ENCODE data around the gene PARD6A. TPM values are rescaled to one million over a fixed set of nuclear protein-coding genes. Genes with fewer than 3 reads are reported as not detected.
"Not testable (repeated sequence)": the region's sequence is repeated elsewhere in the genome, so short reads cannot be mapped to it uniquely, and the experiment has no call there.

PARD6A gene
- total and polyA plus RNA-seq, 3 experiments from 2014 or later = 14.7 to 18.3 (median 16.7) TPM

GRCh38 chr16:67693517-67694285, 32.9 kb downstream of the PARD6A start:
- H3K27me3 ChIP-seq (ENCODE audit: insufficient read depth, low read length, poor library complexity, severe bottlenecking); DNase-seq; H3K27ac ChIP-seq (ENCODE audit: low read depth, low read length); H3K9me3 Mint-ChIP-seq; H3K9me3 ChIP-seq (ENCODE audit: low read length); H3K27me3 Mint-ChIP-seq; H3K4me3 ChIP-seq (ENCODE audit: low read length); H3K4me1 Mint-ChIP-seq; H3K27ac Mint-ChIP-seq; POLR2A ChIA-PET; H3K4me1 ChIP-seq (ENCODE audit: insufficient read depth, low read length); H3K4me3 Mint-ChIP-seq; H3K36me3 ChIP-seq (ENCODE audit: insufficient read depth, low read length): not testable (repeated sequence)
- CTCF ChIA-PET = interaction anchor here (1.0 to 3.2 kb wide), 2 partner anchors 123 to 172 kb away, joined by 4 to 10 read pairs; no protein-coding TSS in a partner anchor
- peaks cover 0 to 16% (median 8%) of the 10 kb centered on the region in 3 donors for H3K36me3 Mint-ChIP-seq

- H3K27me3 ChIP-seq (ENCODE audit: insufficient read depth, low read length, poor library complexity, severe bottlenecking) = no peaks in the 10 kb centered on the region
- DNase-seq = no peak
- no peak overlapping the region for H3K4me3 ChIP-seq (ENCODE audit: low read length)
- Mint-ChIP-seq H3K36me3 (peaks cover 0 to 16% (median 8%) of the 10 kb centered on the region in 3 donors), H3K9me3 (peaks cover 0 to 2% (median 0%) of the 10 kb centered on the region in 5 donors), H3K4me1 (no peaks in the 10 kb centered on the region), H3K27ac (no peak overlapping the region), H3K4me3 (no peak overlapping the region), H3K27me3 (peaks cover 0 to 1% of the 10 kb centered on the region in 2 donors)
- POLR2A ChIA-PET = no interaction called here
- H3K4me1 ChIP-seq (ENCODE audit: insufficient read depth, low read length) = no peaks in the 10 kb centered on the region
- no peaks in the 10 kb centered on the region for H3K36me3 ChIP-seq (ENCODE audit: insufficient read depth, low read length)
- CTCF ChIA-PET = no interaction called here
- H3K9me3 ChIP-seq (ENCODE audit: low read length) = no peaks in the 10 kb centered on the region
- H3K27ac ChIP-seq (ENCODE audit: low read depth, low read length) = no peak overlapping the region
Observed at GRCh38 chr16:67694611-67695010, 33.9 kb downstream of the PARD6A start.

GRCh38 chr16:67697422-67698185, 36.8 kb downstream of the PARD6A start:
- ChIA-PET CTCF (interaction anchor here (1.1 kb wide), 1 partner anchor 26 kb away, joined by 5 read pairs; no protein-coding TSS in a partner anchor), POLR2A (interaction anchor here (0.6 kb wide), 1 partner anchor 224 kb away, joined by 3 read pairs; no protein-coding TSS in a partner anchor)
- H3K4me1 Mint-ChIP-seq = peaks cover 0 to 6% (median 2%) of the 10 kb centered on the region in 3 donors
- H3K36me3 ChIP-seq (ENCODE audit: insufficient read depth, low read length) = no peaks in the 10 kb centered on the region
- H3K4me3 ChIP-seq (ENCODE audit: low read length) = no peak overlapping the region
- no peak overlapping the region for H3K27ac ChIP-seq (ENCODE audit: low read depth, low read length)
- peaks cover 0 to 1% of the 10 kb centered on the region in 2 donors for H3K27me3 Mint-ChIP-seq
- DNase-seq = no peak
- H3K36me3 Mint-ChIP-seq = peaks cover 0 to 9% (median 6%) of the 10 kb centered on the region in 3 donors
- no peaks in the 10 kb centered on the region for H3K27me3 ChIP-seq (ENCODE audit: insufficient read depth, low read length, poor library complexity, severe bottlenecking)
- peaks cover 0 to 2% (median 0%) of the 10 kb centered on the region in 5 donors for H3K9me3 Mint-ChIP-seq
- H3K9me3 ChIP-seq (ENCODE audit: low read length) = no peaks in the 10 kb centered on the region
- H3K4me1 ChIP-seq (ENCODE audit: insufficient read depth, low read length) = no peaks in the 10 kb centered on the region
- peak overlapping the region in 1 of 8 donors; percentile 50 for H3K27ac Mint-ChIP-seq
- H3K4me3 Mint-ChIP-seq = no peak overlapping the region

- Histone ChIP-seq H3K27me3 (ENCODE audit: insufficient read depth, low read length, poor library complexity, severe bottlenecking) (no peaks in the 10 kb centered on the region), H3K27ac (ENCODE audit: low read depth, low read length) (no peak overlapping the region), H3K9me3 (ENCODE audit: low read length) (no peaks in the 10 kb centered on the region), H3K4me1 (ENCODE audit: insufficient read depth, low read length) (peaks cover 15% of the 10 kb centered on the region), H3K4me3 (ENCODE audit: low read length) (no peak overlapping the region), H3K36me3 (ENCODE audit: insufficient read depth, low read length) (no peaks in the 10 kb centered on the region)
- Mint-ChIP-seq H3K36me3 (peaks cover 0 to 9% (median 6%) of the 10 kb centered on the region in 3 donors), H3K27me3 (peaks cover 0 to 1% of the 10 kb centered on the region in 2 donors), H3K27ac (no peak overlapping the region), H3K9me3 (peaks cover 0 to 2% (median 0%) of the 10 kb centered on the region in 5 donors), H3K4me3 (no peak overlapping the region), H3K4me1 (peaks cover 12 to 22% (median 14%) of the 10 kb centered on the region in 3 donors)
- POLR2A ChIA-PET = no interaction called here
- DNase-seq = no peak
- CTCF ChIA-PET = no interaction called here
Observed at GRCh38 chr16:67699265-67699664, 38.5 kb downstream of the PARD6A start.

GRCh38 chr16:67701420-67701819, 40.7 kb downstream of the PARD6A start:
- Histone ChIP-seq H3K4me3 (ENCODE audit: low read length) (no peak overlapping the region), H3K27me3 (ENCODE audit: insufficient read depth, low read length, poor library complexity, severe bottlenecking) (no peaks in the 10 kb centered on the region), H3K36me3 (ENCODE audit: insufficient read depth, low read length) (no peaks in the 10 kb centered on the region), H3K27ac (ENCODE audit: low read depth, low read length) (no peak overlapping the region), H3K4me1 (ENCODE audit: insufficient read depth, low read length) (peaks cover 16% of the 10 kb centered on the region), H3K9me3 (ENCODE audit: low read length) (no peaks in the 10 kb centered on the region)
- no peaks in the 10 kb centered on the region for H3K27me3 Mint-ChIP-seq
- H3K4me1 Mint-ChIP-seq = peaks cover 19 to 31% (median 25%) of the 10 kb centered on the region in 3 donors
- peak overlapping the region in 1 of 8 donors; percentile 42 for H3K27ac Mint-ChIP-seq
- H3K36me3 Mint-ChIP-seq = peaks cover 0 to 9% (median 6%) of the 10 kb centered on the region in 3 donors
- H3K9me3 Mint-ChIP-seq = peaks cover 0 to 2% (median 0%) of the 10 kb centered on the region in 5 donors
- DNase-seq = no peak
- CTCF ChIA-PET = no interaction called here
- POLR2A ChIA-PET = no interaction called here
- no peak overlapping the region for H3K4me3 Mint-ChIP-seq

GRCh38 chr16:67702130-67702529, 41.4 kb downstream of the PARD6A start:
- Mint-ChIP-seq H3K27ac (peak overlapping the region in 3 of 8 donors; percentile 40 to 63 (median 56)), H3K27me3 (no peaks in the 10 kb centered on the region)
- POLR2A ChIA-PET = no interaction called here

GRCh38 chr16:67703626-67704025, 42.9 kb downstream of the PARD6A start:
- POLR2A ChIA-PET = no interaction called here
- Histone ChIP-seq H3K9me3 (ENCODE audit: low read length) (no peaks in the 10 kb centered on the region), H3K4me1 (ENCODE audit: insufficient read depth, low read length) (peaks cover 16% of the 10 kb centered on the region), H3K27me3 (ENCODE audit: insufficient read depth, low read length, poor library complexity, severe bottlenecking) (no peaks in the 10 kb centered on the region), H3K27ac (ENCODE audit: low read depth, low read length) (no peak overlapping the region), H3K4me3 (ENCODE audit: low read length) (no peak overlapping the region), H3K36me3 (ENCODE audit: insufficient read depth, low read length) (no peaks in the 10 kb centered on the region)
- no peak for DNase-seq
- Mint-ChIP-seq H3K4me3 (peak overlapping the region in 4 of 7 donors; percentile 6 to 56 (median 35)), H3K27ac (peak overlapping the region in 7 of 8 donors; percentile 36 to 94 (median 82)), H3K27me3 (no peaks in the 10 kb centered on the region), H3K36me3 (peaks cover 0 to 1% (median 0%) of the 10 kb centered on the region in 3 donors), H3K9me3 (peaks cover 0 to 2% (median 0%) of the 10 kb centered on the region in 5 donors), H3K4me1 (peaks cover 19 to 37% (median 26%) of the 10 kb centered on the region in 3 donors)
- CTCF ChIA-PET = no interaction called here

More at GRCh38 chr16:67702130-67702529, 41.4 kb downstream of the PARD6A start:
- peaks cover 0 to 2% (median 0%) of the 10 kb centered on the region in 5 donors for H3K9me3 Mint-ChIP-seq
- H3K4me3 ChIP-seq (ENCODE audit: low read length) = no peak overlapping the region
- CTCF ChIA-PET = no interaction called here
- no peak overlapping the region for H3K4me3 Mint-ChIP-seq
- H3K36me3 Mint-ChIP-seq = peaks cover 0 to 6% (median 6%) of the 10 kb centered on the region in 3 donors
- no peaks in the 10 kb centered on the region for H3K9me3 ChIP-seq (ENCODE audit: low read length)
- H3K36me3 ChIP-seq (ENCODE audit: insufficient read depth, low read length) = no peaks in the 10 kb centered on the region
- H3K4me1 ChIP-seq (ENCODE audit: insufficient read depth, low read length) = peaks cover 16% of the 10 kb centered on the region
- DNase-seq = no peak
- H3K27me3 ChIP-seq (ENCODE audit: insufficient read depth, low read length, poor library complexity, severe bottlenecking) = no peaks in the 10 kb centered on the region
- H3K27ac ChIP-seq (ENCODE audit: low read depth, low read length) = no peak overlapping the region
- H3K4me1 Mint-ChIP-seq = peaks cover 19 to 32% (median 26%) of the 10 kb centered on the region in 3 donors
